Adrenal gland (tissue), 5 donors: ENCODE measurements around the gene NCDN.

Source experiments
- POLR2A ChIP-seq, 2 donors: fragments of 450-650 bp; IDR thresholded peaks; one replicate each; pipeline ENCODE4 v1.6.1; 2017; ENCODE audit warnings: antibody characterized with exemption in 2 of 2, mild to moderate bottlenecking in 2 of 2, moderate library complexity in 1 of 2
- TF ChIP-seq, protein P1 (sequence below), 6 experiments: fragments of 450-650 bp in 4 of 6; fragments of 200-600 bp in 2 of 6; sonication (generic) in 1 of 6; IDR thresholded peaks; 1 replicate in 5 of 6; 2 replicates in 1 of 6; pipeline versions ENCODE4 v1.5.1 to v1.8.0; 2016 to 2021; ENCODE audit warnings: antibody characterized with exemption in 6 of 6, mild to moderate bottlenecking in 2 of 6, moderate library complexity in 1 of 6
- donor health status: DM: no; HTN: no; CAD: no.

- TF ChIP-seq, protein P1, sequence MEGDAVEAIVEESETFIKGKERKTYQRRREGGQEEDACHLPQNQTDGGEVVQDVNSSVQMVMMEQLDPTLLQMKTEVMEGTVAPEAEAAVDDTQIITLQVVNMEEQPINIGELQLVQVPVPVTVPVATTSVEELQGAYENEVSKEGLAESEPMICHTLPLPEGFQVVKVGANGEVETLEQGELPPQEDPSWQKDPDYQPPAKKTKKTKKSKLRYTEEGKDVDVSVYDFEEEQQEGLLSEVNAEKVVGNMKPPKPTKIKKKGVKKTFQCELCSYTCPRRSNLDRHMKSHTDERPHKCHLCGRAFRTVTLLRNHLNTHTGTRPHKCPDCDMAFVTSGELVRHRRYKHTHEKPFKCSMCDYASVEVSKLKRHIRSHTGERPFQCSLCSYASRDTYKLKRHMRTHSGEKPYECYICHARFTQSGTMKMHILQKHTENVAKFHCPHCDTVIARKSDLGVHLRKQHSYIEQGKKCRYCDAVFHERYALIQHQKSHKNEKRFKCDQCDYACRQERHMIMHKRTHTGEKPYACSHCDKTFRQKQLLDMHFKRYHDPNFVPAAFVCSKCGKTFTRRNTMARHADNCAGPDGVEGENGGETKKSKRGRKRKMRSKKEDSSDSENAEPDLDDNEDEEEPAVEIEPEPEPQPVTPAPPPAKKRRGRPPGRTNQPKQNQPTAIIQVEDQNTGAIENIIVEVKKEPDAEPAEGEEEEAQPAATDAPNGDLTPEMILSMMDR (IDR thresholded peaks at IDR 0.05), result no peak
- no peak for TF ChIP-seq POLR2A (IDR thresholded peaks at IDR 0.05)
Measured at GRCh38 chr1:35553851-35554250, 3.7 kb upstream of the NCDN start.
